ENCODE data around the gene MVK.

GRCh38 chr12:109573029-109573913 is at the start of gene MVK, which contains the start of gene MMAB:
- TF ChIP-seq CTCF (IDR thresholded peaks at IDR 0.05; ENCODE audit: insufficient read depth, low read depth, low read length) (no peak), EZH2 (IDR thresholded peaks at IDR 0.05; ENCODE audit: insufficient read depth, low read length) (no peak)

All from astrocyte (in vitro differentiated cells and primary cell).